Astrocyte of the spinal cord (primary cell): ENCODE data around the gene NDN.

Experiments used
- DNase-seq: peaks from one replicate; pipeline ENCODE4 v3.0.0; 2011; ENCODE audit warnings: low read depth, low spot score
- H3K4me3 ChIP-seq: 2 replicates; pipeline ENCODE4 v1.5.1; 2011; ENCODE audit warnings: low read depth, mild to moderate bottlenecking, low read length, moderate library complexity
- CTCF ChIP-seq: IDR thresholded peaks from 2 replicates; pipeline ENCODE4 v1.5.1; 2012; ENCODE audit warnings: low read depth, mild to moderate bottlenecking, low read length, inconsistent platforms
- in situ Hi-C: cut with HindIII; loops from 2 replicates; pipeline ENCODE4 v1.10.0; 2017; ENCODE audit warnings: low sequenced_read_pairs

NDN gene

GRCh38 chr15:23690450-23690852, 3.3 kb upstream of the NDN start:
- no peak for TF ChIP-seq CTCF
- DNase-seq = peak; percentile 38
- no peak overlapping the region for H3K4me3 ChIP-seq
- in situ Hi-C loops = no loop called here

- no peak overlapping the region for H3K4me3 ChIP-seq
- no peak for TF ChIP-seq CTCF
- no peak for DNase-seq
- in situ Hi-C loops = no loop called here
These were observed 2.9 kb upstream of the NDN start for GRCh38 chr15:23690015-23690414.

- no peak for TF ChIP-seq CTCF
- H3K4me3 ChIP-seq = peak overlapping the region; percentile 55
- peak; percentile 6 for DNase-seq
- in situ Hi-C loops = no loop called here
These were observed 501 bp downstream of the NDN start for GRCh38 chr15:23686466-23687142.

GRCh38 chr15:23671481-23671880, 15.6 kb downstream of the NDN start:
- in situ Hi-C loops = no loop called here
- no peak for DNase-seq
- no peak for TF ChIP-seq CTCF
- no peak overlapping the region for H3K4me3 ChIP-seq

- in situ Hi-C loops = no loop called here
- DNase-seq = no peak
- no peak for TF ChIP-seq CTCF
- H3K4me3 ChIP-seq = no peak overlapping the region
These were observed 16.1 kb downstream of the NDN start for GRCh38 chr15:23670970-23671369.

GRCh38 chr15:23663232-23663631, 23.9 kb downstream of the NDN start:
- H3K4me3 ChIP-seq = no peak overlapping the region
- no peak for TF ChIP-seq CTCF
- in situ Hi-C loops = no loop called here
- DNase-seq = no peak
